ENCODE measurements around the gene HAGH. TPM values are rescaled to one million over a fixed set of nuclear protein-coding genes. Genes with fewer than 3 reads are reported as not detected.

The HAGH gene
- polyA plus RNA-seq, 4 donors, result 49.4 to 167 (median 102) TPM

- Histone ChIP-seq H3K4me3 (ENCODE audit: low read depth in 1 of 3, low read length in 3 of 3) (peak overlapping the region in 1 of 3 donors; percentile 31), H3K9me3 (ENCODE audit: control insufficient read depth in 2 of 2, insufficient read depth in 1 of 2, low read depth in 1 of 2, low read length in 1 of 2) (no peaks in the 10 kb centered on the region), H3K27ac (ENCODE audit: low read depth in 1 of 3, low read length in 2 of 3) (peak overlapping the region; percentile 38 to 87 (median 84)), H3K36me3 (ENCODE audit: control insufficient read depth in 3 of 3, insufficient read depth in 2 of 3, low read depth in 1 of 3, low read length in 3 of 3) (peaks cover 2 to 79% (median 7%) of the 10 kb centered on the region in 3 donors), H3K27me3 (ENCODE audit: control insufficient read depth in 3 of 3, insufficient read depth in 3 of 3, low read length in 3 of 3) (no peaks in the 10 kb centered on the region), H3K4me1 (ENCODE audit: control insufficient read depth in 3 of 3, insufficient read depth in 2 of 3, low read depth in 1 of 3, low read length in 2 of 3) (peaks cover 0 to 11% (median 5%) of the 10 kb centered on the region in 3 donors)
- FAIRE-seq (no peak), DNase-seq (peak; percentile 83 to 87)
- WGBS, 3 donors, result 25 to 70% (median 64%) methylated on average over 34 to 37 of the region's 37 CpGs
Observed at GRCh38 chr16:1757714-1758461, 68.7 kb downstream of the HAGH start.

Other genes starting within 250 kb of the HAGH start
- gene IFT140, start 214.8 kb downstream of the HAGH start, polyA plus RNA-seq, result 10 to 100 TPM in 1 of 4 donors, 1 to 10 TPM in 3; 2.2 to 13.2 (median 4.8) TPM
- gene CRAMP1, start 214.5 kb downstream of the HAGH start, polyA plus RNA-seq, result 10 to 100 TPM in 1 of 4 donors, 1 to 10 TPM in 3; 2.4 to 18.3 (median 8.3) TPM
- gene JPT2, start 148.5 kb downstream of the HAGH start, polyA plus RNA-seq, result 10 to 100 TPM; 17.0 to 52.4 (median 36.3) TPM
- gene MAPK8IP3, start 120.6 kb downstream of the HAGH start, polyA plus RNA-seq, result 10 to 100 TPM; 26.2 to 60.1 (median 39.6) TPM
- 100 to 1,000 TPM in 2 of 4 donors, 10 to 100 TPM in 2; 61.2 to 293 (median 153) TPM for gene NME3, start 55.3 kb downstream of the HAGH start, polyA plus RNA-seq
- gene EME2, start 54.0 kb downstream of the HAGH start, polyA plus RNA-seq, result 10 to 100 TPM in 2 of 4 donors, 1 to 10 TPM in 2; 6.8 to 16.1 (median 9.6) TPM
- gene MRPS34, start 53.7 kb downstream of the HAGH start, polyA plus RNA-seq, result 100 to 1,000 TPM in 3 of 4 donors, 10 to 100 TPM in 1; 88.9 to 199 (median 172) TPM
- 100 to 1,000 TPM in 2 of 4 donors, 10 to 100 TPM in 2; 41.3 to 197 (median 97.4) TPM for gene SPSB3, start 44.3 kb downstream of the HAGH start, polyA plus RNA-seq
- gene NUBP2, start 43.9 kb downstream of the HAGH start, polyA plus RNA-seq, result 10 to 100 TPM; 38.6 to 70.7 (median 61.8) TPM
- 10 to 100 TPM in 1 of 4 donors, under 1 TPM in 3; 0.16 to 17.0 (median 0.38) TPM for gene IGFALS, start 33.1 kb downstream of the HAGH start, polyA plus RNA-seq
- 100 to 1,000 TPM in 1 of 4 donors, 10 to 100 TPM in 3; 55.1 to 181 (median 76.7) TPM for gene FAHD1, start 381 bp upstream of the HAGH start, polyA plus RNA-seq
- gene MEIOB, start 45.3 kb upstream of the HAGH start, polyA plus RNA-seq, result under 1 TPM in 2 of 4 donors, not detected in 2; 0.34 to 0.38 TPM
- gene HS3ST6, start 91.6 kb upstream of the HAGH start, polyA plus RNA-seq, result under 1 TPM in 1 of 4 donors, not detected in 3; 0.04 TPM
- 100 to 1,000 TPM in 1 of 4 donors, 10 to 100 TPM in 3; 50.6 to 105 (median 62.0) TPM for gene MSRB1, start 116.4 kb upstream of the HAGH start, polyA plus RNA-seq
- gene RPL3L, start 127.9 kb upstream of the HAGH start, polyA plus RNA-seq, result 1 to 10 TPM in 1 of 4 donors, under 1 TPM in 2, not detected in 1; 0.38 to 1.1 (median 0.67) TPM
- gene NDUFB10, start 132.7 kb upstream of the HAGH start, polyA plus RNA-seq, result 100 to 1,000 TPM; 132 to 544 (median 376) TPM
- 1,000 to 10,000 TPM; 1,075 to 4,112 (median 2,558) TPM for gene RPS2, start 138.0 kb upstream of the HAGH start, polyA plus RNA-seq
- under 1 TPM in 2 of 4 donors, not detected in 2; 0.09 to 0.18 TPM for gene RNF151, start 140.0 kb upstream of the HAGH start, polyA plus RNA-seq
- 10 to 100 TPM; 34.1 to 49.7 (median 45.6) TPM for gene TBL3, start 145.2 kb upstream of the HAGH start, polyA plus RNA-seq
- gene NOXO1, start 154.6 kb upstream of the HAGH start, polyA plus RNA-seq, result 10 to 100 TPM in 2 of 4 donors, 1 to 10 TPM in 2; 3.1 to 30.5 (median 10.8) TPM
- 100 to 1,000 TPM in 2 of 4 donors, 10 to 100 TPM in 2; 50.4 to 261 (median 94.7) TPM for gene GFER, start 157.4 kb upstream of the HAGH start, polyA plus RNA-seq
- gene SYNGR3, start 163.1 kb upstream of the HAGH start, polyA plus RNA-seq, result 1 to 10 TPM in 2 of 4 donors, under 1 TPM in 2; 0.45 to 5.4 (median 0.92) TPM
- 10 to 100 TPM; 26.7 to 51.9 (median 29.7) TPM for gene ZNF598, start 183.0 kb upstream of the HAGH start, polyA plus RNA-seq
- gene NPW, start 193.0 kb upstream of the HAGH start, polyA plus RNA-seq, result 1 to 10 TPM in 1 of 4 donors, under 1 TPM in 2, not detected in 1; 0.48 to 9.0 (median 0.81) TPM
- gene NHERF2, start 200.1 kb upstream of the HAGH start, polyA plus RNA-seq, result 10 to 100 TPM; 15.7 to 76.1 (median 42.9) TPM
- 10 to 100 TPM; 13.0 to 27.6 (median 18.5) TPM for gene NTHL1, start 221.0 kb upstream of the HAGH start, polyA plus RNA-seq
- gene TSC2, start 221.2 kb upstream of the HAGH start, polyA plus RNA-seq, result 10 to 100 TPM; 35.1 to 75.9 (median 60.1) TPM